BE2C (cell line): ENCODE data around the gene SLF2. TPM values are rescaled to one million over a fixed set of nuclear protein-coding genes. Genes with fewer than 3 reads are reported as not detected.

Experiments used
- DNase-seq: peaks from one replicate; pipeline ENCODE4 v3.0.0-alpha.2; 2020
- H3K27me3 ChIP-seq: fragments of 250-450 bp; sonication (Bioruptor Pico); 2 replicates; pipeline ENCODE4 v1.5.1; 2020; ENCODE audit warnings: mild to moderate bottlenecking
- H3K36me3 ChIP-seq: fragments of 250-450 bp; sonication (Bioruptor Pico); 2 replicates; pipeline ENCODE4 v1.5.1; 2020; ENCODE audit warnings: mild to moderate bottlenecking
- H3K4me1 ChIP-seq: fragments of 250-450 bp; sonication (Bioruptor Pico); 2 replicates; pipeline ENCODE4 v1.5.1; 2020
- H3K4me3 ChIP-seq: 2 replicates; pipeline ENCODE4 v1.5.1; 2011; ENCODE audit warnings: low read depth, low read length
- H3K9me3 ChIP-seq: fragments of 250-450 bp; sonication (Bioruptor Pico); 2 replicates; pipeline ENCODE4 v1.5.1; 2020
- polyA plus RNA-seq: library from polyadenylated mRNA; unstranded; fragments of >200 nt; gene quantifications from one replicate; pipeline ENCODE4 v1.2.1, GENCODE V29; 2012; ENCODE audit warnings: low read depth, missing spikeins; ENCODE audit not compliant: insufficient read length, insufficient read depth
- TF ChIP-seq, protein P1 (sequence below): IDR thresholded peaks from 2 replicates; pipeline ENCODE4 v1.5.1; 2012; ENCODE audit warnings: mild to moderate bottlenecking, low read depth, low read length

The SLF2 gene
- 21.4 TPM for polyA plus RNA-seq

GRCh38 chr10:100912605-100913469, at the start of gene SLF2:
Gene SLF2, plus strand, starts transcription at chr10:100912963. Its CDS starts 148 bp downstream, at chr10:100913111.
- Histone ChIP-seq H3K4me1 (peaks cover 18% of the 10 kb centered on the region), H3K27me3 (no peaks in the 10 kb centered on the region), H3K9me3 (no peaks in the 10 kb centered on the region), H3K36me3 (peaks cover 15% of the 10 kb centered on the region), H3K4me3 (peak within 1 kb of the TSS; percentile 86)
- DNase-seq: peak; percentile 96
- TF ChIP-seq, protein P1, sequence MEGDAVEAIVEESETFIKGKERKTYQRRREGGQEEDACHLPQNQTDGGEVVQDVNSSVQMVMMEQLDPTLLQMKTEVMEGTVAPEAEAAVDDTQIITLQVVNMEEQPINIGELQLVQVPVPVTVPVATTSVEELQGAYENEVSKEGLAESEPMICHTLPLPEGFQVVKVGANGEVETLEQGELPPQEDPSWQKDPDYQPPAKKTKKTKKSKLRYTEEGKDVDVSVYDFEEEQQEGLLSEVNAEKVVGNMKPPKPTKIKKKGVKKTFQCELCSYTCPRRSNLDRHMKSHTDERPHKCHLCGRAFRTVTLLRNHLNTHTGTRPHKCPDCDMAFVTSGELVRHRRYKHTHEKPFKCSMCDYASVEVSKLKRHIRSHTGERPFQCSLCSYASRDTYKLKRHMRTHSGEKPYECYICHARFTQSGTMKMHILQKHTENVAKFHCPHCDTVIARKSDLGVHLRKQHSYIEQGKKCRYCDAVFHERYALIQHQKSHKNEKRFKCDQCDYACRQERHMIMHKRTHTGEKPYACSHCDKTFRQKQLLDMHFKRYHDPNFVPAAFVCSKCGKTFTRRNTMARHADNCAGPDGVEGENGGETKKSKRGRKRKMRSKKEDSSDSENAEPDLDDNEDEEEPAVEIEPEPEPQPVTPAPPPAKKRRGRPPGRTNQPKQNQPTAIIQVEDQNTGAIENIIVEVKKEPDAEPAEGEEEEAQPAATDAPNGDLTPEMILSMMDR: no peak

- no peak overlapping the region for H3K4me3 ChIP-seq
- TF ChIP-seq, protein P1: no peak
- H3K27me3 ChIP-seq: no peaks in the 10 kb centered on the region
- DNase-seq: no peak
- no peaks in the 10 kb centered on the region for H3K9me3 ChIP-seq
- no peaks in the 10 kb centered on the region for H3K36me3 ChIP-seq
- no peaks in the 10 kb centered on the region for H3K4me1 ChIP-seq
Measured at GRCh38 chr10:100863433-100863832, 49.3 kb upstream of the SLF2 start.

DNA sequence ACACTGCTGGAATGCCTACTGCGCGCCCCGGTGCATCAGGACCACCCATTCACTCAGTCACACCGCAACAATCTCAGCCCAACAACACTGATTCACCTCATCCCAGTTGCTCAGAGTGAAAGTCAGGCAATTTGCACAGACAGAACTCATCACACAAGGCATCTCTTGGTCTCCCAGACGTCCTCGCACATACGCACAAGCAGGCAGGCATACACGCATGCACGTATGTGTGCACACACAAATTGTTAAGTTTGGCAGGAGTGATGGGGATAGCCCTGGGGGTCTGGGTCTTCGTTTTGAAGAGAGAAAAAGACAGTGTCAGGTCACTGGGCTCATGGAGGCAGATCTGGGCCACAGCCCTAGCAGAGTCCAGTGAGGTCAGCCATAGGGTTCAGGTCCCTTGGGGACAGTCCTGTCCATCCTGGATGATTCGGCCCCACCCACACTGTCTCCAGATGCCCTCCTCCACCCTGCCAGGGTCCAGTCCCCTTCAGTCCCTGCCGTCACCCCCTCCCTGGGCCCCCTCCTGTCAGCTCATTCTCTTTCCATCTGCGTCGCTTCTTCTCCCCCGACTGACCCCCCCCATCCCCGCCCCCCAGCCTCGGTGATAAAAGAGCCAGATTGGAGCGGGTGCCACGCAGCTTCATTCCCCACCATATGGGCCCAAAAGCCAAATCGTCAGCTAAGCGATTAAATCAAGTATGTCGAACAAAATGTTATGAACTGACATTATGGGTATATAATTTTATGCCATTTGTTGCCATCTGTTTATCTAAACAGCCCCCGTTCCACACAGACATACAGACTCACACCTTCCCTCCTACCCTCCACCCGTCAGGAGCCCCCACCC, 48.5 kb upstream of the SLF2 start:
- Histone ChIP-seq H3K36me3 (no peaks in the 10 kb centered on the region), H3K4me3 (no peak overlapping the region), H3K27me3 (no peaks in the 10 kb centered on the region), H3K4me1 (no peaks in the 10 kb centered on the region), H3K9me3 (no peaks in the 10 kb centered on the region)
- DNase-seq: no peak
- TF ChIP-seq, protein P1: no peak

DNA sequence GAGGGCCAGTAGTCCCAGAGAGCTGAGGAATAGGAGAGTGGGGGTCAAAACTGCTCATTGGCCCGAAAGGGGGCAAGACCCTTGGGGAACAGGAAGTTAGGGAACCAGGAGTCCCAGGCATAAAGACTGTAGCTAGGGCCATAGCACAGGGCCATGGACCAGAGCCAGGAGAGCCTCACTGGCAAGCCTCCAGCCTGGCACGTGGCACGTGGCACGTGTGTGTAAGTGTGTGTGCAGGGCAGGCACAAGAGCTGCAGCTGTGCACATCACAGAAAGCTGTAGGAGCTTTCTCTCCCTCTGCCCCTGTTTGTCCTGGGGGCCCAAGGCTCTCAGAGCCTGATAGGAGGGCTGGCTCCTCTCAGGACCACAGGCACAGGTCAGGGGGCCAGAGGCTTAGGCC, 47.8 kb upstream of the SLF2 start:
- no peak for DNase-seq
- Histone ChIP-seq H3K4me3 (no peak overlapping the region), H3K27me3 (no peaks in the 10 kb centered on the region), H3K9me3 (no peaks in the 10 kb centered on the region), H3K4me1 (no peaks in the 10 kb centered on the region), H3K36me3 (no peaks in the 10 kb centered on the region)
- TF ChIP-seq, protein P1: no peak

- H3K27me3 ChIP-seq: no peaks in the 10 kb centered on the region
- no peaks in the 10 kb centered on the region for H3K4me1 ChIP-seq
- H3K9me3 ChIP-seq: no peaks in the 10 kb centered on the region
- TF ChIP-seq, protein P1: no peak
- DNase-seq: no peak
- no peaks in the 10 kb centered on the region for H3K36me3 ChIP-seq
- no peak overlapping the region for H3K4me3 ChIP-seq
Measured at GRCh38 chr10:100866010-100866409, 46.8 kb upstream of the SLF2 start.
